ENCODE results near the gene SDCCAG8.

- TF ChIP-seq CTCF (IDR thresholded peaks at IDR 0.05) (no peak), POLR2A (IDR thresholded peaks at IDR 0.05) (no peak)
Observed at GRCh38 chr1:243261390-243261789, 5.5 kb downstream of the SDCCAG8 start.

Data from esophagus squamous epithelium (tissue), 4 donors.